Measurements from ENCODE around the gene PPFIBP1.
"Not testable (repeated sequence)": the region's sequence is repeated elsewhere in the genome, so short reads cannot be mapped to it uniquely, and the experiment has no call there.

PPFIBP1 gene

DNA sequence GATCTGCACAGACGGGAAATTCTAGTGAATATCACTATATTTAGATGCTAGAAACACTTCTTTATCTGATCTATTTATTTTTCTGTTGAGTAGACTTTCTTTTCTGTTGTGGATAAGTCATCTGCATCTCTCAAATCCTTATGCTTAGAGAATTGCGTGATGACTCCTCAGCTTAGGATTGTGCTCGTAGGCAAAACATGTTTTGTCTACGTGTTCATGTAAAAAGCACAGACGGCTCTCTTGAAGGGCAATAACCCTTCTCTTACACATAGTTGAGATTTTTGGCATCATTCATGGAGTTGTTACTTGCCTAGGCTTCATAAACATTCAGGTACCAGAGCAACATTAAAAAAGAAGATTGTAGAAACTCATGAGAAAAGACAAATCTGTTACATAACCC lies 18.6 kb downstream of the PPFIBP1 start:
- DNase-seq (ENCODE audit: low read depth in 2 of 2), result no peak

DNA sequence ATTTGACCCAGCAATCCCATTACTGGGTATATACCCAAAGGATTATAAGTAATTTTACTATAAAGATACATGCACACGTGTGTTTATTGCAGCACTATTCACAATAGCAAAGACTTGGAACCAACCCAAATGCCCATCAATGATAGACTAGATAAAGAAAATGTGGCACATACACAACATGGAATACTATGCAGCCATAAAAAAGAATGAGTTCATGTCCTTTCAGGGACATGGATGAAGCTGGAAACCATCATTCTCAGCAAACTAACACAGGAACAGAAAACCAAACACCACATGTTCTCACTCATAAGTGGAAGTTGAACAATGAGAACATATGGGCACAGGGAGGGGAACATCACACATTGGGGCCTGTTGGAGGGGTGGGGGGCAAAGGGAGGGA lies 20.9 kb downstream of the PPFIBP1 start:
- DNase-seq (ENCODE audit: low read depth in 2 of 2), result not testable (repeated sequence)

DNA sequence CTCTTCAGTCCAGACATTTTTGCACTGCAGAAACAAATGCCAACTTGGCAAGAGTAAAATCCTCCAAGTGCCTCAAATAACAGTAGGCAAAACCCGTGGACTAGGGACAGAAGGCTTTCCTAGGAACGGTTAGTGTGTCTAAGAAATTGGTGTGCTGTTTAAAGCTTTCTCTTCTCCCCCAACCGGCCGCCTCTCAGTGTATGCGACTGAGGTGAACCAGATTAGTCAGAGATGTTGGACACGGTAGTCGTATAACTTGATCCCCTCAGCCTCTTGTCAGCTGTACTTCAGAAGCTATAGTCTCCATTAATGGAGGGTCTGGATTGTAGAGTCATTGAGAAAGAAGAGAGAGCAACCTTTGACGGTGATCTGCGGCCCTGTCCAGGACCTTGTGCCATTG lies 21.7 kb downstream of the PPFIBP1 start:
- DNase-seq (ENCODE audit: low read depth in 2 of 2), result no peak

DNA sequence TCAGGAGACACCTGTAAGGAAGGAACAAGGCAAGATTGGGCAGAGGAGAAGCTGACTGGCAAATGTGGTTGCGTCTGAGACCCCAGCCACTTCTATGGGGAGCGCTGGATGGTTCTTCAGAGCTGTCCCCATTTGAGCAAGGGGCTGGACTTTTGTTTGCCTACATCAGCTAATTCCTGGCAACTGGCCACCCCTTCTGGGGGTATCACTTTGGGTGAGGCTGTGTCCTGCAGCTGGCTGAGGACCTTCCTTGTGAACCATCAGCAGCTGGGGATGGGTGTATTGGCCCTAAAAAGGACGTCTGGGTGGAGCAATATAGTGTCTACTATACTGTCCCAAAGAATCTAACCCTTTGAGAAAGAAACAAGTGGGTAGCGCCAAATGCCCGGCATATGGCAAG lies 23.6 kb downstream of the PPFIBP1 start:
- DNase-seq (ENCODE audit: low read depth in 2 of 2), result no peak

DNA sequence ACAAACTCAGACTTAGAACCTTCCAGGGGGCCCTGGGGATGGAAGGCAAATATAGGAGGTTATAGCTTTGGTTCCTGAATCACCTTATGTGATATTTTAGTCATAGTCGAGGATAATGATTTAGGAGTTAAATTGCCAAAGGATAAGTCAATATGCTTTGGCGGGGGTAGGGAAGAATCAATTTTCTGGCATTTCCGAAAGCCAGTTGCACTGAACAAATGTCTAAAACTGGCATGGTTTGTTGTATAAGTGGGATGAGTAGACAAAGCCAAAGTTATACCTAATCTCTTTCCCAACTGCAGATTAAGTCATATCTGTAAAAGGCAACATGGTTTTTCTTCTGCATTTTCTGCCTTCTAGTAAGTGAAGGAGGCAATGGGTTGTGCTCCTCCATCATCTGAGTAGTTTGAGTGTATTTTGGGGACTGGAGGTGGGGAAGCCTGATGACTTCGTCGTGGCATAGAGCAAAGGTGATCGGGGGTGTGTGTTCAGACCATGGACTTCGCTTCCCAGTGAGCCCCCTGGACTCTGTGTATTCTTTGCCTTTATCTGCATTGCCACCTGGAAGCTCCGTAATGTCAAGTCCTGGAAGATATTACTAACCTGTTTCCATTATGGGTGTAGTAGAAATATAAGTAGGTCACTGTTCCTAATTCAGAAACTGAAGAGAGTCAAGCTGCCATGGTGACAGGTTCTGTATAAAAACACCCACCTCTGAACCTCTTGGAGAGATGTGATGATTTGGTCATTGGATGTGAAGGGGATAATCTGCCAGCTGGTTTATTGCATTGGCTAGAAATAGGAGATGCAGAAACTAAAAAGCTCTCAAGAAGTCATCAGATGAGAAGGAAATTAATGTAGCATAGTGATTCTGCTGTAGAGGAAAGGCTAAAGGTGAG lies 24.5 kb downstream of the PPFIBP1 start:
- DNase-seq (ENCODE audit: low read depth in 2 of 2), result no peak

DNA sequence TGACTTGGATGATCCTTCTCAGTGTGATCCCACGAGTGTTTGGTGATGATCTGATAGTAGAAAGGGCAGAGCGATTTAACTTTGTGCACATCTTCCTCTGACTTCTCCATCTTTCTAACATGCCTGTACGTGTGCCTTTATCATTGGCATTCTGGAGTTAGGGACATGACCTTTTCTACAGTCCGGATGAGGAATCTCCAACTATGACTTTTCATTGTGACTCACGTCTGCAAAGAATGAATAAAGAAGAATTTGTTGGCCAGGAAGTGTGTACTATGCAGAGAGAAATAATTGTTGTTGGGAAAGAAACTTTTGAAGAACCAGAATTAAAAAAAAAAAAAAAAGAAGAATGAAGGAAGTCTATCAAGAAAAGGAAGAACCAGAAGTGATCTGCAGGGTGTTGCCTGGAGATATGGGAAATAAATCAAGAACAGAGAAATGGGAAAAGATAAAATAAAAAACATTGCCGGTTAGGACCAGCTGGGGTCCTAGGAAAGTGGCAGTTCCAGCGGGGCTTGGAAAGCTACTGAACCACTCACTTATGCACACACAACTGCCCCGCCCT lies 25.3 kb downstream of the PPFIBP1 start:
- DNase-seq (ENCODE audit: low read depth in 2 of 2), result no peak

DNA sequence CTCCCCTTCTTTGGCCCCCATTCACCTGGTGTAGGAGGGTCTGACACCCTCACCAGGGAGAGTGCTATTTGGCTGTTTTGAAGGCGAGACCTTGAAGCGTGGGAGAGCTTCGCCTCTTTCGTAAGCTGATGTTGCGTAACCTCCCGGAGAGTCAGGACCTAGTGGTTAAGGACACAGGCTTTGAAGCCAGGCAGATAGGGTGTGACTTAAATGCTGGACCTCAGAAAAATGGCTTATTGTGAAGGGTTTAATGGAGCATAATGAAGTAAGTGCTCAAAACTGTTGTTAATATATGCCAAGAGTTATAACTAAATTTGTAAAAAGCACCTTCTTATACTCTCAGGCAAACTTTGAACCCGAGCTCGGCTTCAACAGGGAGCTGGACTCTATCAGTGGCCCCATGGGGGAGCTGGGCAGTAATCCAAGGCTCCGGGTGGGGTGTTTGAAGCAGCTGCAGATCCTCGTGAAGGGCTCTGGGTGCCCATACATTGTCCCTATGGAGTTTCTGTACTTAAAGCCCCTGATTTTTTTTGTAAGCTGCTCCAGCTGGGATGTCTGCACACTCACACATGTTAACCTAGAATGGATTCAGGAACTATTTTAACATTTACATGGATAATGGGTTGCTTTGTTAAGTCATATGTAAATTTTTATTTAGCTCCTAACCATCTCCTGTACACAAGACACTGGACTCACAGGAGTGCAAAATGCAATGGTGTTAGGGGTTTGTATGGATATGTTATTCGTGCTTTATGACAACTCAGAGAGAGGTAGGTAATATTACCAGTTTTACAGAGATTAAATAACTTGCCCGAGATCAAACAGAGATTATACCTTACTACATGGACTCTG lies 26.0 kb downstream of the PPFIBP1 start:
- no peak for DNase-seq (ENCODE audit: low read depth in 2 of 2)

DNA sequence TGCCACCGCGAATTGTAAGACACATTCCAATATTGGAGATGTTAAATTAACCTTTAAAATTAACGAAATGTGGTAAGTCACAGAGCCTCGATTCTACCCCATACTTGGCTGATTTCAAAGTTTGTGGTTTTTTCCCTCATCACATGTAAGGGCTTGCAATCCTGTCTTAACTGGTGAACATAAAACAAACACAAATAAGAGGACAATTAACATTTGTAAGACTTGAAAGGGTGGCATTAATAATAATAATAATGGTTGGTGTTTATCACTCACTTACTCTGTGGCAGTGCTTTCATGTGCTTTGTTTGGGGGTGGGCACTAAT lies 26.6 kb downstream of the PPFIBP1 start:
- DNase-seq (ENCODE audit: low read depth in 2 of 2), result no peak

DNA sequence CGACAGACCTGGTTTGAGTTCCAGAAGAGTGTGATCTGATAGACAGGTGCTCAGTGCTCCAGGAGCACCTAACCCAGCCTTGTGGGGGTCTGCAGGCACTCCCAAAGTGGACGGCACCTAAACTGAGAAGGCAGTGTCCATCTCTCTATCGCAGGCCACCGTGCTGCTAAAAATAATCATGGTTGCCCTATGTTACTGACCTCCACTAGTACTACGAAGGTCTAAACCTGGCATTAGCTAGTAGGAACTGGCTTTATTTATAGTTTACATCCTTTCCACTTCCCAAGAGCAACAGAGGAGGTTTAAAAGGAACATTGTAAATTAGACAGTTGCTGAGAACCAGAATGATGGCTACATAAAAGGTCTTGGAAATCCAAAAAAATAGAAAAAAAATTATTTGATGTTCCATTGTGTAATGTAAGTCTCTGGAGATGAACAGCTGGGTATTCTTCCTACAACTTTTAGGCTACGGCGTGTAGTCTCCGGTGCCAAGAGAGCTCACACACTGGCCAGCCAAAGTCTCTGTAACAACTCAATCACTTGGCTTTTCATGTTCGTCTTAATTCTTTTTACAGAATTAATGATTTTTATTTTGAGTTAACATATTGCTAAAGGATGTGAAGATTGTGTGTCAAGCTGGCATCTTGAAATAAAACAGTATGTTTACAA lies 27.3 kb downstream of the PPFIBP1 start:
- no peak for DNase-seq (ENCODE audit: low read depth in 2 of 2)

DNA sequence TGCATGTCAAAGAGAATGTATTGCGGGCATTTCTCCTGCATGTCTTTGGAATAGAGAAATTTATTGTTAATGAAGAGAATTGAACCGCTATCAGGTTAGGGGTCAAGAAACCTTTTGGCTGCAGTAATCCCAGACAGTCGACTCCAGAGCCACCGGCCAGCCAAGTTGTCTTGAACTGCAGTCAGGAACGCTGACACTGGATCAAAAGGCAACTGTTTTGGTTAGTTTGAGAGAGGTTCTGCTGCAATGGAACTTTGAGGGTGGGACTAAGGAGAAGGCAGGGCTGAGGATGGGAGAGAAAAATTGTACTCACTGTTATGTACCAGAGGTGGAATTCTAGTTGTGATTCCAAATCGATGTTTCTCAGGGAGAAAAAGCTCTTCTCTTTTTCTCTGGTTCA lies 28.2 kb downstream of the PPFIBP1 start:
- DNase-seq (ENCODE audit: low read depth in 2 of 2), result no peak

DNA sequence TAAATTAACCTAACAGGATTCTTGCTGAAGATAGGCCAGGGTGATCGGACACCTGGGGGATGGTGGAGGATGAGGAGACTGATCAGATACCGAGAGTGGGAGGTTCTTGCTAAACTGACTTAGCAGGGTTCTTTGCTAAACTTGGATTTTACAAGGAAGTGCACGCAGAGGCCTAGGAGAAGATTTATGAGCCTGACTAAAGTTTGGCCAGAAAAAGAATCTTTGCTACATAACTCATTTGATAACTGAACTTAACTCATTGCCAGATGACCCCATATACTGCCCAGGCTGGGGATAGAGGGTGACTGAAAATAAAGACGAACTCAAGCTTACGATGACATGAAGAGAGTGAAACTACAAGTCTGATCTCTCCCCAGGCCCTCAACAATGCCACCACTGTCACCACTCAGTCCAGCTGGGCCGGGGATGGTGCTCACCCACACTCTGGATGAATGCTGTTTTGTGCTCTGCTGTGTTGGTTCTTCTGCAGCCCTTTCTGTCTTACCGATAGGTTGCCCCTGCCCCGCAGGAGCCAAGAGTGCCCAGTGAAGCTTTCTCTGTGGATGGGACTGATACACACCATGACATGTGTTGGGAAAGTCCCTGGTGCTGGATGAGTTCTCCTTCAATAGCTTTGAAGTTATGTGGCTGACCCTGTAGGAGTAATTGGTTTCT lies 29.0 kb downstream of the PPFIBP1 start:
- no peak for DNase-seq (ENCODE audit: low read depth in 2 of 2)

DNA sequence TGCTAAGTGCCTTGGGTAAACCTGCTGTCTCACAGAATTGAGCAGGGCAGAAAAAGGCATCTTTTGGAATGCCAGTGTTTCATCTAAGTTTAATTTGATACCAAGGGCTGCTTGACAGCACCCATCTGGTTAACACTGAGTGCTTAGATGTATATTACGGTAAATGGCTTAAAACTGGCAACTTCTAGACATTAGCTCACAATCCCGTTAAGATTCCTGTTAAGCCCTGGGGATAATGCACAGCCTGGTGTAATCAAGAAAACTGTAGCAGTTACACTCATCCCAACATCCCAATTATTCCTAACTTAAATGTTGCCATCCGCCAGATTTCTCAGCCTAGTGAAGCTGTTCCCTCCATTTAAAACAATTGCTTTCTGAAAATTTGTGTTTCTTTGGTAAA lies 29.9 kb downstream of the PPFIBP1 start:
- DNase-seq (ENCODE audit: low read depth in 2 of 2), result no peak

DNA sequence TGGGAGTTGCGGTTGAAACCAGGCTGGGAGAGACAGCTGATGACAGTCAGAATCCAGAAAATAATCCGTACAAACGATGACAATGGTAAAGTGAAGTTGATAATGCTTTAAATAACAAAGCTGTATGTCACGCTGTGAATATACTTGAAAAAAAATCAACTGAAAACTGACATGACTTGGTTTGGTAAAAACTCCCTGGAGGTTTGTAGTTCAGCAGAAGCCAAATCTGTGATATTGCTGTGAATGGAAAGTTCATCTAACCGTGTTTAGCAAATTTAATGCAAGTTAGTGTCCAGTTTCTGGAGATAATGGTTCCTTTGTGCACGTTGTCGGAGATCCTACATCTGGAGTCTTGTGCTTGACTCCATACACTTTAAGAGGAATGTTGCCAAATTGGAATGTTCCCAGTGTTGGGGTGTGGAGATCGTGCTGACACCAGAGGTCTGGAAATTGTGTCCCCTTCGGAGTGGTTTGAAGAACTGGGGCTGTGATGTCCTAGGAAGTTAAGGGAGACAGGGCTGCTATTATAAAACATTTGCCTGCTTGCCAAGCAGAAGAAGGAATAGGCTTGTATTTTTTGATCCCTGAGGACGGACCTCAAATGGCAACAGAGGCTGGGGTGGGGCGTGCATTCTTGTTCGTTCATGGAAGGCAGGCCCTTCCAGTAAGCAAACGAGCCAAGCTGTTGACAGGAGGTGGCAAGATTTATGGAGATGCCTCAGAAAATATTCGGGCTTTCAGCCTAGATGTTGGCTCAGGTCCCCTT lies 30.6 kb downstream of the PPFIBP1 start:
- DNase-seq (ENCODE audit: low read depth in 2 of 2), result no peak

DNA sequence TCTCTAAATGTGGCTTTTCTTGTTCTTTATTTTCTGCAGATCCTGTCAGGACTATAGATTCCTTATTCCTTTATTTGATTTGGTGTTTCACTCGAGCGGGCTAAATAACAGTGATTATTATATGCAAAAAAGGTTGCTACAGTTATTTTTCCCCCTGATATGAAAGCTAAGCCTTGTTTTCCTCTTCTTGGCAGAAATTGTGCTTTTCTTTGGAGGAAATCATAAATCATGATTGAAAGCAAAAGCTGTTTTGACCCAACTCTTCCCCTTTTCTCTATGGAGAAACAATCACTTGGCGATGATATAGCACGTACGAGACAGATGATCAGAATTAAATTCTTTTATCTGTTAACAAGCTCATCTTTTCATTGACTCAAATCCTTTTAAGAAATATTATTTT lies 31.4 kb downstream of the PPFIBP1 start:
- DNase-seq (ENCODE audit: low read depth in 2 of 2), result no peak

DNA sequence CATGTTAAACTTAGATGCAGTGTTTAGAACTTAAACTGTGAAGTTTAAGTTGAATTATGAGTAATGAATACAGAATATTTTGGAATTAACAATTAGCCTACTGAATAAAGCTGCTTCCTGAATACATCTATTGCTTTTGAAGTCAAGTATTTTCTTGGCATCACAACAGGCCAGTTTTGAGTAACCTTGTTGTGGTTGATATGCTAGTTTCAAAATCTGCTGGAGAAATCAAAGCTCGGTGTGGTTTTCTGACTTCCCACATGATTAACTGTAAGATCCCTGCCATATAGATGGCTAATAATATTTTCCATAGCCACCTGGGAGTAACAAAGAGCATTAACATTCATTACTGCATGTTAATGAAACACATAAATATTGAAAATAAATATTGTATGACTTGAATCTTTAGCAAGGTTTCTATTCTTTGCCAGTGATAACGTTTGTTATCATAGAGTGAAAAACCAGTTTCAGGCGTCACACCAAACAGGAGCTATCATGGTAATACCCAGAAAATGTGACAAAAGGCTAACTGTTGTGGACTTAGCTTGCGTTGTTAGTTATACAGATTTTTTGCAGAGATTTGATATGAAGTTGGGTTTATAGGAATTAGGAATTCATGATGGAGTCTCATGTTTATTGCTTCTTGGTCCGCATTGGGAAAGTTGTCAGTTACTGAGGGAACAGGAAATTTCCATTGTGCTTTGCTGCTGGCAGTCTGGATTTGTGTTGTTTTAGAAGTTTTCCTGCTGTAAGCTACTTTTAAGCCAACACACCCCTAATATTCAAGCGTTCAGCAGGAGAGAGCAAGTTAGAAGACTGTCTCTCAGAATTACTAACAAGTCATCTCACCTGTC lies 32.1 kb downstream of the PPFIBP1 start:
- DNase-seq (ENCODE audit: low read depth in 2 of 2), result no peak

DNA sequence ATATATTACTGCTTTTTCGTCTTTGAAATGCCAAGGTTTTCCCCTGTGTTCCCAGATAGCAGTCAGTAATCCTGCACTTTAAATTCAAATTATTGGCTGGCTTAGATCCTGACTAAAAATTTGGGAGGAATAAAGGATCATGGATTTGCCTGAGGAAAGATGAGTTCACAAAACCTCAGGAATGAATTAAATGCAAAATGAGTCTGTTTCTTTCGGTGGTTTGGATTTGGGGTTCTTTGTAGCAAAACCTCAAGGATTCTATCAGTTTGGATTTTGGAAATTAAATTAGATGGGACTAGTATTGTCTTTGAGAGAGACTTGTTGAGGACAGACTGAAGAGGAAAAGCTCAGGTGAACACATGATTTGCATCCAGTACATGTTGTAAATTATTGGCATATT lies 36.1 kb downstream of the PPFIBP1 start:
- no peak for DNase-seq (ENCODE audit: low read depth in 2 of 2)

DNA sequence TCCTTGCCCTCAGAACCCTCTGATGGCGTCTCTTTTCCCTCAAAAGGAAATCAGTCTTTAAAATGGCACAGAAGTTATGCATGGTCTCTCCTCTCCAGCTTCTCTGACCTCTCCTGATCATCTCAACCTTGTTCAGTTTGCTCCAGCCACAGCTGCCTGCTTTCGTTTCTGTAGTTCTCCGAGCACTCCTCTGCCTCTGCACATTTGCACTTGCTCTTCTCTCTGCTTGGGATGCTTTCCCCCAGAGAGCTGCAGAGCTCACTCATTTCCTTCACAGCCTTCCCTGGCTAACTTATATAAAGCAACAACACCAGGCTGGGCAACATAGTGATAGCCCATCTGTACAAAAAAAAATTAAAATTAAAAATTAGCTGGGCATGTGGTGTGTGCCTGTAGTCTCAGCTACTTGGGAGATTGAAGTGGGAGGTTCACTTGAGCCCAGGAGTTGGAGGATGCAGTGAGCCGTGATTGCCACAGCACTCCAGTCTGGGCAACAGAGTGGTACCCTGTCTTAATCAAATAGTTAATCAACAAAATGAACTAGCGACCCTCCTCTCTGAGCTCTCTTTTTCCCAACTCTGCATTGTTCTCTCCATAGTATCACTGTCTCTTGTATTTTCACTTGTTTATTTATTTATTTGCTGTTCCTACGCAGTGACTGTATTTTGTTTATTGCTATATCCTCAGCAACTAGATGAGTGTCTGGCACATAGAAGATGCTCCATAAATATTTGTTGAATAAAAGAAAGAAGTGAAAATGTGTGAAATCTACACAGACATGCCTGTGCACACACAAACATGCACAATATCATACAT lies 37.7 kb downstream of the PPFIBP1 start:
- no peak for DNase-seq (ENCODE audit: low read depth in 2 of 2)

DNA sequence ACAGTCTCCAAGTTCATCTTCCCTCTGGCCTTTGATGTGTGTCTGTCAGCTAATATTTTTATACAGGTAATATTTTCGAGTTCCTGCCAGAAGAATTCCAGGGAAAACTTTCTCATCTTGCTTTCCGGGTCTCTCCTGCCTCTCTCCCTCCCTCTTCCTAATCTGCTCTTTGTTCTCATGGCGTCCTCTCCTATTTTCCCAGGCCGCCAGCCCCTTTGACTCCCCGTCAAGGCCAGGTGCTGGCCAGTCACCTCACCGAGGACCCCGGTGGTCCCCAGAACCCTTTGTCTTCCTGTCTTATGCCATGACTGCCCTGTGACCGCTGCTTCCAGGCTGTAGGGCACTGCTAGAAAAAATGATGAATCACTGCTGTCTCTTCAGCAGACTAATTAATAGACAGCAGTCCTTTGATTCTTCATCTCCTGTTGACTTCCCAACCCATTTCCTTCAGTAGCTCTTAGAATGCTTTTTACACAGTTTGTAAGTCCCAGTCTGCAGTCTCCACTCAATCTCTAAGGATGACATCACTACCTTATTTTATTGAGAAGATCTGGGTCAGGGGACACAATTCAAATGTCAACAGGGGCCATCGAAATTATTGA lies 40.7 kb downstream of the PPFIBP1 start:
- no peak for DNase-seq (ENCODE audit: low read depth in 2 of 2)

DNA sequence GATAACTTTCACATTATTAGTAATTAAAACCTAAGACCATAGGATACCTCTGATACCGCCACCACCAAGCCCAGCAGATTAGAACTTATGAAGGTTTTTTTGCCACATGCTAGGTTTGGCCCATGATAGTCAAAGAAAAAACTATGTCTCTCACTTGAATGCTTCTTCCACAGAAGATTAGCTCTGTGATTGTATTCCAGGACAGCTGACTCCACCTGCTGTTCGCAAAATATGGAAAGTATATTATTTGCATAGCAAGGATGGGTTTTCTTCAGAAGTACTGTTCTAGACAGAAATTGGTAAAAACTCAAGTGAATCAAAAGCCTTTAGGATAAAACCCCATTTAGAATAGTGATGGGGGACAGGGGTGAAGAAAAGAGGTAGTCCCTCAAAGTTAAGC lies 42.2 kb downstream of the PPFIBP1 start:
- no peak for DNase-seq (ENCODE audit: low read depth in 2 of 2)
